GM15510 (cell line): ENCODE measurements around the gene CSAD.
A peak's percentile ranks its signal among the peaks of the same experiment; 100 is the strongest.

Experiments
- POLR2A ChIP-seq: IDR thresholded peaks from 3 replicates; pipeline ENCODE4 v1.6.1; 2011; ENCODE audit warnings: borderline replicate concordance; ENCODE audit not compliant: insufficient read length; ENCODE audit errors: extremely low read depth

The CSAD gene

DNA sequence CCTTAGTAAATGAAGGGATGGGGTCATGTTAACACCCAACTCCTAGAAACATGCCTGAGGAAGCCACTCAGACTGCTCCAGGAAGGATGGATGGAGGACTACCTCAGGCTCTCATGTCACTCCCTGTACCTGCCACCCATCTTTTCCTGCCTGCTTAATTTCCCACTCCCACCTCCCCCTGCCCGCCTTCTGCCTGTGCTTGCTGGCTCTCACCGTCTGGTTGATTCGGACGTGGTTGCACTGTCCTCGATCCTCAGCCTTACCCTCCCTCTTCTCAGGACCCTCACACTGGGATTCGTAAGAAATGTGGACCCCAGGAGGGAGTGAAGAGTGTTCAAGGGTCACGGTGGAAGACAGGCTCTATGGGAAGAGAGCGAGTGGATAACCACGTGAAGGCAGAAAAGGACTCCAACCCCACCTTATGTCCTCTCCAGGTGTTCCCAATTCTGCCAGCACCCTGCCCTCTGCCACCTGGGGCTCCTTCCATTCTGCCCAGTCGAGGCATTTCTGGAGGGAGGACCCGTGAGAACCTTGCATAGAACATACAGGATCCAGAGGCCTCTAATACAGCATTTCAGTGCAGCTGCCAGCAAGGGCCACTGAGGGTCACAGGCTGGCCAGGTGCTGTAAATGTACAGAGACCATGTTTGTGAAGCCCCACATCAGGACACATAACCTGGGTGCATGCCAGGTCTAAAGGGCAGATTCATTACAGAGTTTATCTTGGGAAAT is 13.4 kb upstream of the CSAD start:
- no peak for TF ChIP-seq POLR2A

DNA sequence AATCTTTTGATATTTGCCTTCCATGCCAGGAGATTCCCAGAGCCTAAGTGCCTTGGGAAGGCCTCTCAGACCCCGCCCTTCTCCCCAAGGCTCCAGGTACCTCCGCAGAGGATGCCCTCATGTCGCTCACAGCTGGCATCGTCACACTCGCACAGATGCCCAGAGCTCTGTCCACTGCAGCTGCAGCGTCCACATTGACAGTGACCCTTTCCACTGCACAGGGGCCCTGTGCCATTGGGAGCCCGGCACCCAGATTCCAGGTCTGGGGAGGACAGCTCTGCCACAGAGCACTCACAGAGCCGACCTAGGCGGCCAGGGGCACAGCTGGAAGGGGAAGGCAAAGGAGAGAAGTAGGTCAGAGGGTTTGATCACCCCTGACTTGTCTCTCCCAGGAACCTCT is 12.3 kb upstream of the CSAD start:
- TF ChIP-seq POLR2A, result no peak

DNA sequence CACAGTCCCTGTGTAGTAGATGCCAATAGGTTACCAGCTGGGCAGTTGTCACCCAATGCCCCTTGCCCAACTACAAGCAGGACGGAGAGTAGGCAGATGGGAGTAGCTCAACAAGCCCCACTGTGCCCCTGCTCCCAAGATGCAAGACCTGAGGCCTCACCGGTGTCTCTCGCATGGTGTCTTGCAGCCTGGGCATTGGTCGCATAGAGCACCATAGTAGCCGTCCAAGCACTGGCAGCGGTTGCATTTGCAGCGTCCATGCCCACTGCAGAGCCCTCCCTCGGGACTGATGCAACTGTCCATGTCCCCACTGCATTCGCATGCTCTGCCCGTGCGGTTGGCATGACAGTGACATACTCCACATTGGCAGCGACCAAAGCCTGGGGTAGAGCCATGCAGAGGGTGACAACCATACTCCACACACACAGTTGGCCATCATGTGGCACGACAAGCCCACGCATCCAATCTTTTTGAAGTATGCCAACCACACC is 11.9 kb upstream of the CSAD start:
- TF ChIP-seq POLR2A, result no peak

- TF ChIP-seq POLR2A, result no peak
Measured at GRCh38 chr12:53191885-53192530, 11.3 kb upstream of the CSAD start.

DNA sequence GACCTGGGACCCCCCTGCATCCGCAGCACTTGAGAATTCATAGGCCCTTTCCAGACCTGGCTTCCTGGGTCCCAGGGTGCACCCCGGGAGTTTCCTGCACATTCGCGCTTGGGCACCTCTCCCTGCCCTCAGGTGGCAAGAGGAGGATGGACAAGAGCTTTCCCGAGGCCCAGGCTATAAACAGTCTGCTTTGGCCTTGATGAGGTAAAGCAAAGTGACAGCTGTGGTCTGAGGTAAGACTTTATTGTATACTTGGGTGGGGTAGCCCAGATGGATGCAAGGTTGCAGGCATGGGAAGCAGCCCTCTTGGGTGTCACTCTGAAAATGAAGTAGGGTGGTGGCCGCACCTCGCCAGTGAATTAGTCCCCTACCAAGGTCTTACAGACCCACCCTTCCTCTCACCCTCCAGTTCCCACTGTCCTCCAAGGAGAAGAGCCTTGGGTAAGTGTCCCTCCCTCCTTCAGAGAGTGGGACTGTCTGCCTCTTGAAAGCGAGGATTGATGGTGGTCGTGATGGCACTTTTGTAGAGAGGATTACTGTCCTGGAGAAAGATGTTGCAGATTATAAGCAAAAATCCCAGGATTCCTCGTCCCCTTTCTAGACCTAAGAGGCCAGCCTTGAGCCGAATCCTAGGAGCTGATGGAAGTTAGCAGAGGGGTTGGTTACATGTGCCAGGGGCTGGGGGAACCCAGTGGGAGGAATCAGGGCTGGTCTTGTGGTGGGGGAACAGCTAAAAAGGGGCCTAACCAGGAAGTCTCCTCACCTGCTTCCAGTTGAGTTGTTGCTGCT is 10.6 kb upstream of the CSAD start:
- TF ChIP-seq POLR2A, result no peak

- TF ChIP-seq POLR2A, result peak; percentile 32
Measured at GRCh38 chr12:53190108-53190729, 9.5 kb upstream of the CSAD start.

DNA sequence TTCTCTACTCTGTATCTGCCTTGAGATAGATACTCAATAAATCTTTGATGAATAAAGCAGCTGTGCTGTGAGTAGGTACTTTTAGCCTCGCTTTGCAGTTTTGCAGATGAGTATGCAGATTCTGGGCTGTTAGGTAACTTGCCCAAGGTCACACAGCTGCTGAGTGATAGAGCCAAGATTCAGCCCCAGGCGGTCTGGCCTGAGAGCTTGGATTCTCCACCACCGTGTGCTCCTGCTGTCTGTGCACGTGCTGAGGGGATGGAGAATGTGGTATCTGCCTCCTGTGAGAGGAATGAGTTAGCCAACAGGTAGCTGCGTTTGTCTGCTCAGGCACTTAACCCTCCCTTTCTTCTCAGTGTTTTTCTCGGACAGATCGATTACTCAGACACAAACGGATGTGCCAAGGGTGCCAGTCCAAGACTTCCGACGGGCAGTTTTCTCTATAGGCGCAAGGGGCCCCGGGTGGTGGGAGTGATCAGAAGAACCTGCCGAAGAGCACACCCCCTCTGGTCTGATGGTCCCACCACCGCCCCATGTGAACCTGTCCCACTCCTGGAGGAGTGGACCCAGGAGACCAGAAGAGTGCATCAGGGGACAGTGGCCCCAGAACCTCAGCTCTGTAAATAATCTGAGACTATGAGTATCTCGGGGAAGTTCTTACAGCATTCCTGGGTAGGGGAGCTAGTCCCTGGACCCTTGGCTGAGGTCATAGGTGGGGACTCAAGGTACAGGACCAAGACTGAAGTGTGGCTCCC is 6.6 kb upstream of the CSAD start:
- no peak for TF ChIP-seq POLR2A

GRCh38 chr12:53186745-53187144 is 6.0 kb upstream of the CSAD start:
- TF ChIP-seq POLR2A, result no peak

DNA sequence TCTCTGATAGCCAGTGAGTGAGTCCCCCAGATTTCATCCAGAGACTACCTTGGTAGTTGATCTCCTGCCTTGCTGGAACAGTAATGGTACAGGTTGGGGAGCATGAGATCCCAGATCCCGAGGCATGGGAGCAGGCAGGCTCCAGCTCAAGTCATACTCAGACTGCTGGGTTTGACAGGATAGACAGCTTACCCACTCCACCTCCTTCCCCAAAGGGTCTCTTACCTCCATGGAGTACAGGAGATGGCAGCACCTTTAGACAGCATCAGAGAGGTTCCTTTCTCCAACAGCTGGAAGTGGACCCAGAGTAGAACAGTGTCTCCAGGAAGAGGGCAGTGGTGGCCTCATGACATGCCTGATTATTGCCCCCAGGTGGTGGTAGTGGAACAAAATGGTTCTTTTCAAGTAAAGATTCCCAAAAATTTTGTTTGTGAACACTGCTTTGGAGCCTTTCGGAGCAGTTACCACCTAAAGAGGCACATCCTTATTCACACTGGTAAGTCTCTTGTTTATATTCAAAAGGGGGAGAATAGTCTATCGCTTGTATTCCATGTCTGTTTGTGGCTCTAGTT is 4.9 kb upstream of the CSAD start:
- no peak for TF ChIP-seq POLR2A

GRCh38 chr12:53184828-53185227 is 4.1 kb upstream of the CSAD start:
- no peak for TF ChIP-seq POLR2A

- TF ChIP-seq POLR2A, result no peak
Measured at GRCh38 chr12:53182903-53183302, 2.2 kb upstream of the CSAD start.

GRCh38 chr12:53181935-53182334 is 1.2 kb upstream of the CSAD start:
- TF ChIP-seq POLR2A, result no peak

DNA sequence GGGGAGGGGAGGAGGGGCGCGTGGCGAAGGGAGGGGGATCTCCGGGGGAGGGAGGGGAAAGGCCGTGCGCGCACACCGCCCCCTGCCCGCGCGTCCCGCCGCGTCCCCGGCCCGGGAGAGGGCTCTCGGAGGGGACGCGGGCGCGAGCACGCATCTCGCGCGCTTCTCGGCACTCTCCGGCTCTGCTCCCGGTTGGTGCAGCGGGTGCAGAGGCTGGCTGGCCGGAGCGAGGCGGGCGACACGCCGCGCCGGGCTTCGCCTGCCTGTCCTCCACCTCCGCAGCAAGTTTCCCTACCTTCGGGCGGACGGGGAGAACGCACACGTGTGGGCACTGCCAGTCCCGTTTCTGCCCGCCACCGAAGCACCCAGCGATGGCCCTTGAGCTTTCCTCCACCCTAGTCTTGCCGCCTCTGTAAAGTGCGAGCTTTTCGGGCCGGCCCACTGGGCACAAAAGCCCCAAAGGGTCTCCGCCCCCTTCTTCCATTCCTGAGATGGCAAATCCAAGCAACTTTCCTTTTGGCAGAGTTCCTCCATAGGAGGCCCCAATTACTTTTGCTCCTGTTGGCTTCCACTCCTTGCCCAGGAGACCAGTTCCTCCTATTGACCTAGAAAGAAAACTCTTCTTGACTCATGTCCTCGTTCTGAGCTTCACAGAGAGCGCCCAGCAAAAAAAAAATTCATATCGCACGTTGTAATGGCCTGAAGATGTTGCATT is 363 bp upstream of the CSAD start:
- no peak for TF ChIP-seq POLR2A
